ENCODE measurements around the gene ATP2C2. TPM values are rescaled to one million over a fixed set of nuclear protein-coding genes. Genes with fewer than 3 reads are reported as not detected.

ATP2C2 gene
- total RNA-seq, 1 experiment from 2014 or later, result 0.67 TPM

DNA sequence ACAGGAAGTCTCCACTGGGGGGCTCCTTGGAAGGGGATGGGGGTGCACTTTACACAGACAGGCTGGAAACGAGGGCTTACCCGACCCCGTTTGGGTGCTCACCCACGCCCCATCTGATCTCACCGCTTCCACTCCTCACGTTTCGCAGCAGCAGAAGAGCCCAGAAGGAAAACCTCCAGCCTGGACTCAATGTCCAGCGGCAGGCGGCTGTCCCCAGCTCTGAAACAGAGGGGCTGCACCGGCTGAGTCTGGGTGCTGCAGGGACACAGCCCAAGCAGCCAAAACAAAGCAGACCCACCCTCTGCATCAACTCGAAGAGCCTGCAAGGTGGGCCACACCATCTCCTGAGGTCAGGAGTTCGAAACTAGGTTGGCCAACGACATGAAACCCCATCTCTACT lies 132.2 kb downstream of the ATP2C2 start:
- ChIA-PET CTCF (no interaction called here), POLR2A (no interaction called here)
- H3K4me3 ChIP-seq (ENCODE audit: low read depth in 2 of 2, low read length in 2 of 2), result no peak overlapping the region
- H3K36me3 ChIP-seq (ENCODE audit: control insufficient read depth, insufficient read depth, low read length), result no peaks in the 10 kb centered on the region; the same call in 1 of the 2 replicates
- in situ Hi-C loops (cut with HindIII; ENCODE audit: low pct_unique_long_range_greater_than_20kb, low sequenced_read_pairs), result no loop called here
- no TSS peak for BruUV-seq (replicated peaks)
- TF ChIP-seq POLR2AphosphoS5 (IDR thresholded peaks at IDR 0.05; ENCODE audit: low read depth, low read length) (no peak), CTCF (IDR thresholded peaks at IDR 0.05) (no peak), TCF7L2 (IDR thresholded peaks at IDR 0.05; ENCODE audit: low read depth, low read length) (no peak), SIN3A (IDR thresholded peaks at IDR 0.05; ENCODE audit: borderline replicate concordance, insufficient read depth, low read depth, low read length) (no peak)
- TF ChIP-seq, protein P1, sequence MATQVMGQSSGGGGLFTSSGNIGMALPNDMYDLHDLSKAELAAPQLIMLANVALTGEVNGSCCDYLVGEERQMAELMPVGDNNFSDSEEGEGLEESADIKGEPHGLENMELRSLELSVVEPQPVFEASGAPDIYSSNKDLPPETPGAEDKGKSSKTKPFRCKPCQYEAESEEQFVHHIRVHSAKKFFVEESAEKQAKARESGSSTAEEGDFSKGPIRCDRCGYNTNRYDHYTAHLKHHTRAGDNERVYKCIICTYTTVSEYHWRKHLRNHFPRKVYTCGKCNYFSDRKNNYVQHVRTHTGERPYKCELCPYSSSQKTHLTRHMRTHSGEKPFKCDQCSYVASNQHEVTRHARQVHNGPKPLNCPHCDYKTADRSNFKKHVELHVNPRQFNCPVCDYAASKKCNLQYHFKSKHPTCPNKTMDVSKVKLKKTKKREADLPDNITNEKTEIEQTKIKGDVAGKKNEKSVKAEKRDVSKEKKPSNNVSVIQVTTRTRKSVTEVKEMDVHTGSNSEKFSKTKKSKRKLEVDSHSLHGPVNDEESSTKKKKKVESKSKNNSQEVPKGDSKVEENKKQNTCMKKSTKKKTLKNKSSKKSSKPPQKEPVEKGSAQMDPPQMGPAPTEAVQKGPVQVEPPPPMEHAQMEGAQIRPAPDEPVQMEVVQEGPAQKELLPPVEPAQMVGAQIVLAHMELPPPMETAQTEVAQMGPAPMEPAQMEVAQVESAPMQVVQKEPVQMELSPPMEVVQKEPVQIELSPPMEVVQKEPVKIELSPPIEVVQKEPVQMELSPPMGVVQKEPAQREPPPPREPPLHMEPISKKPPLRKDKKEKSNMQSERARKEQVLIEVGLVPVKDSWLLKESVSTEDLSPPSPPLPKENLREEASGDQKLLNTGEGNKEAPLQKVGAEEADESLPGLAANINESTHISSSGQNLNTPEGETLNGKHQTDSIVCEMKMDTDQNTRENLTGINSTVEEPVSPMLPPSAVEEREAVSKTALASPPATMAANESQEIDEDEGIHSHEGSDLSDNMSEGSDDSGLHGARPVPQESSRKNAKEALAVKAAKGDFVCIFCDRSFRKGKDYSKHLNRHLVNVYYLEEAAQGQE (IDR thresholded peaks at IDR 0.05; ENCODE audit: insufficient read depth in 1 of 2, low read depth in 2 of 2, low read length in 1 of 2), result no peak
- H3K27me3 ChIP-seq (ENCODE audit: control insufficient read depth, insufficient read depth, low read length), result no peaks in the 10 kb centered on the region
- H3K9me3 ChIP-seq (ENCODE audit: control insufficient read depth, insufficient read depth, low read depth, low read length), result no peaks in the 10 kb centered on the region
- H3K4me1 ChIP-seq (ENCODE audit: control insufficient read depth, insufficient read depth, low read length), result peaks cover 20% of the 10 kb centered on the region
- intact Hi-C loops (cut with micrococcal nuclease; ENCODE audit: unreplicated experiment), result no loop called here
- DNase-seq (ENCODE audit: low read depth, low spot score) (no peak), ATAC-seq (no peak)
- no peak overlapping the region for H3K27ac ChIP-seq (ENCODE audit: low read length)

DNA sequence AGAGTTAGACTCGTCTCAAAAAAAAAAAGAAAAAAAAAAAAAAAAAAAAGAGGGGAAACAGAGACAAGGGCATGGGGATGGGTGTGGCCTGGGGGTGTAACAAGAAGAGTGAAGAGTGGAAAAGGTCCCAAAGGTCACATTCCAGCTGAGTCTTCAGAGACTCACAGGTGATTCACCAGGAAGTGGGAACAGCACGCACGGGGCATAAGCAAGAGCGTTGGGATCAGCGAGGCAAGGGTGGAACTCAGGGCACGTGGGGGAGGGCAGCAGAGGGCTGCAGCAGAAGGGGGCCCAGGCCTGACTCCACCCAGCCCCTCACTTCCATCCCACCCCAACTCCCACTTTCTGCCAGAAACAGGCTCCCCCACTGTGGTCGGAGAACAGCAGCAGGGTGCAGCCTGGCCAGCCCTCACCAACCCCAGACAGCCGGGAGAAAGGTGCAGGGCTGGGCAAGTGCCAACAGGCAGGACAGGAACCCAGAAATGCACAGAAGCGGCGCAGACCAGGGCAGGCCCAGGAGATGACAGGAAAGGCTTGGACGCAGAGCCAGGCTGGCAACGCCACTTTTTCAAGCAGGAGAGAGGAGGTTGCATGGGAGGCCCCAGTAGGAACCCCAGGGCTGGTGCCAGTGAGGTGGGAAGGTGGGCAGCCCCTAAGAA lies 132.9 kb downstream of the ATP2C2 start:
- H3K27me3 ChIP-seq (ENCODE audit: control insufficient read depth, insufficient read depth, low read length), result no peaks in the 10 kb centered on the region
- peaks cover 26% of the 10 kb centered on the region for H3K4me1 ChIP-seq (ENCODE audit: control insufficient read depth, insufficient read depth, low read length)
- no peaks in the 10 kb centered on the region; the same call in 1 of the 2 replicates for H3K36me3 ChIP-seq (ENCODE audit: control insufficient read depth, insufficient read depth, low read length)
- no peaks in the 10 kb centered on the region for H3K9me3 ChIP-seq (ENCODE audit: control insufficient read depth, insufficient read depth, low read depth, low read length)
- BruUV-seq (replicated peaks), result no TSS peak
- H3K4me3 ChIP-seq (ENCODE audit: low read depth in 2 of 2, low read length in 2 of 2), result no peak overlapping the region
- no peak overlapping the region for H3K27ac ChIP-seq (ENCODE audit: low read length)
- in situ Hi-C loops (cut with HindIII; ENCODE audit: low pct_unique_long_range_greater_than_20kb, low sequenced_read_pairs) (no loop called here), intact Hi-C loops (cut with micrococcal nuclease; ENCODE audit: unreplicated experiment) (no loop called here)
- peak; percentile 24; the same call in 1 of the 2 replicates for ATAC-seq
- TF ChIP-seq, protein P1 (IDR thresholded peaks at IDR 0.05; ENCODE audit: insufficient read depth in 1 of 2, low read depth in 2 of 2, low read length in 1 of 2), result no peak
- TF ChIP-seq CTCF (IDR thresholded peaks at IDR 0.05) (no peak), SIN3A (IDR thresholded peaks at IDR 0.05; ENCODE audit: borderline replicate concordance, insufficient read depth, low read depth, low read length) (no peak), TCF7L2 (IDR thresholded peaks at IDR 0.05; ENCODE audit: low read depth, low read length) (no peak), POLR2AphosphoS5 (IDR thresholded peaks at IDR 0.05; ENCODE audit: low read depth, low read length) (no peak)
- peak; percentile 75 for DNase-seq (ENCODE audit: low read depth, low spot score)
- ChIA-PET POLR2A (no interaction called here), CTCF (no interaction called here)

All from Panc1 (cell line).